Stimulated activated CD8-positive, alpha-beta memory T cell treated with anti-CD3 and anti-CD28 coated beads, Interleukin-15, amount 100 ng/mL, for 24 hours (primary cell): Measurements from ENCODE around the gene RAD51D.
A peak's percentile ranks its signal among the peaks of the same experiment; 100 is the strongest.
"Not testable (repeated sequence)": the region's sequence is repeated elsewhere in the genome, so short reads cannot be mapped to it uniquely, and the experiment has no call there.

Source experiments
- DNase-seq: peaks from one replicate; pipeline ENCODE4 v3.0.0-alpha.2; 2020; ENCODE audit warnings: low read depth

The RAD51D gene

GRCh38 chr17:35119370-35120165, at the start of gene RAD51D:
Gene RAD51D (minus strand): TSS chr17:35119860. CDS start chr17:35119613, 247 bp downstream.
- peak; percentile 73 for DNase-seq

GRCh38 chr17:35167666-35168065, 48.0 kb upstream of the RAD51D start:
- no peak for DNase-seq

GRCh38 chr17:35167046-35167445, 47.4 kb upstream of the RAD51D start:
- DNase-seq = no peak

- no peak for DNase-seq
Measured at GRCh38 chr17:35166526-35166925, 46.9 kb upstream of the RAD51D start.

- DNase-seq = no peak
Measured at GRCh38 chr17:35164716-35165115, 45.1 kb upstream of the RAD51D start.

- no peak for DNase-seq
Measured at GRCh38 chr17:35163886-35164285, 44.2 kb upstream of the RAD51D start.

- no peak for DNase-seq
Measured at GRCh38 chr17:35162755-35163154, 43.1 kb upstream of the RAD51D start.

GRCh38 chr17:35161281-35161761, 41.7 kb upstream of the RAD51D start:
- no peak for DNase-seq

- no peak for DNase-seq
Measured at GRCh38 chr17:35160354-35161201, 40.9 kb upstream of the RAD51D start.

- DNase-seq = no peak
Measured at GRCh38 chr17:35159940-35160339, 40.3 kb upstream of the RAD51D start.

- DNase-seq = no peak
Measured at GRCh38 chr17:35155246-35155645, 35.6 kb upstream of the RAD51D start.

- DNase-seq = no peak
Measured at GRCh38 chr17:35154196-35155165, 34.8 kb upstream of the RAD51D start.

GRCh38 chr17:35152421-35153140, 32.9 kb upstream of the RAD51D start:
- DNase-seq = no peak

- DNase-seq = not testable (repeated sequence)
Measured at GRCh38 chr17:35151080-35151479, 31.4 kb upstream of the RAD51D start.

- DNase-seq = no peak
Measured at GRCh38 chr17:35149941-35150340, 30.3 kb upstream of the RAD51D start.

GRCh38 chr17:35148144-35148543, 28.5 kb upstream of the RAD51D start:
- no peak for DNase-seq

- DNase-seq = no peak
Measured at GRCh38 chr17:35147375-35147905, 27.8 kb upstream of the RAD51D start, which contains the start of gene UNC45B. Gene UNC45B (plus strand): TSS chr17:35147817. CDS start chr17:35148264, 447 bp downstream.

- DNase-seq = no peak
Measured at GRCh38 chr17:35146214-35146833, 26.7 kb upstream of the RAD51D start.

- DNase-seq = no peak
Measured at GRCh38 chr17:35144840-35145239, 25.2 kb upstream of the RAD51D start.

GRCh38 chr17:35142467-35142796, 22.8 kb upstream of the RAD51D start:
- DNase-seq = no peak
